WTC11 (cell line): ENCODE results near the gene LASP1. TPM values are rescaled to one million over a fixed set of nuclear protein-coding genes. Genes with fewer than 3 reads are reported as not detected.

Source experiments
- ATAC-seq: fragments of 200-7000 bp; cut with Tn5 transposase; 2 replicates; pipeline ENCODE4 v1.10.0; 2021; ENCODE audit warnings: mild to moderate bottlenecking, moderate library complexity
- CTCF ChIA-PET: fragments of 300-600 bp; sonication (Branson Sonifier 250); formaldehyde crosslinking; loops from one replicate; lab custom pipeline; 2021; ENCODE audit warnings: antibody characterized with exemption; lab: Charles Lee
- POLR2A ChIA-PET: fragments of 350-600 bp; sonication (Branson Sonifier 250); formaldehyde crosslinking; loops from one replicate; lab custom pipeline; 2021; ENCODE audit warnings: antibody characterized with exemption; lab: Charles Lee
- DNase-seq: peaks from one replicate; pipeline ENCODE4 v3.0.0; 2021; ENCODE audit warnings: low spot score
- H3K27ac Mint-ChIP-seq: 2 replicates; pipeline ENCODE4 v1.8.0; 2021; ENCODE audit warnings: mixed read lengths
- H3K27me3 Mint-ChIP-seq: 2 replicates; pipeline ENCODE4 v1.8.0; 2021; ENCODE audit warnings: low read depth, mild to moderate bottlenecking, moderate library complexity, mixed read lengths
- H3K36me3 Mint-ChIP-seq: 2 replicates; pipeline ENCODE4 v1.8.0; 2021; ENCODE audit warnings: mixed read lengths
- H3K4me1 Mint-ChIP-seq: 2 replicates; pipeline ENCODE4 v1.8.0; 2022; ENCODE audit warnings: mixed read lengths
- H3K4me3 Mint-ChIP-seq: 2 replicates; pipeline ENCODE4 v1.8.0; 2021; ENCODE audit warnings: mild to moderate bottlenecking, moderate library complexity, mixed read lengths
- H3K9me3 Mint-ChIP-seq: 2 replicates; pipeline ENCODE4 v1.8.0; 2021; ENCODE audit warnings: mixed read lengths
- AR ChIP-seq: fragments of 250-450 bp; sonication (Bioruptor Pico); IDR thresholded peaks from 2 replicates; pipeline ENCODE4 v1.9.0; 2021; ENCODE audit warnings: mild to moderate bottlenecking
- ATF6 ChIP-seq: sonication (generic); formaldehyde crosslinking; IDR thresholded peaks from 2 replicates; pipeline ENCODE4 v1.8.1; 2023; ENCODE audit warnings: mild to moderate bottlenecking, missing genetic modification reagents
- CDX4 ChIP-seq: fragments of 250-450 bp; sonication (Bioruptor Pico); IDR thresholded peaks from 2 replicates; pipeline ENCODE4 v1.9.0; 2021; ENCODE audit warnings: moderate library complexity, mild to moderate bottlenecking, inconsistent platforms, borderline replicate concordance
- CREB1 ChIP-seq: sonication (generic); formaldehyde crosslinking; IDR thresholded peaks from 2 replicates; pipeline ENCODE4 v1.8.0; 2023; ENCODE audit warnings: mild to moderate bottlenecking, missing genetic modification reagents
- E2F5 ChIP-seq: sonication (generic); formaldehyde crosslinking; IDR thresholded peaks from 2 replicates; pipeline ENCODE4 v1.8.1; 2022; ENCODE audit warnings: mild to moderate bottlenecking, moderate library complexity, missing genetic modification reagents
- ERG ChIP-seq: fragments of 250-450 bp; sonication (Bioruptor Pico); IDR thresholded peaks from 2 replicates; pipeline ENCODE4 v1.8.0; 2021; ENCODE audit warnings: mild to moderate bottlenecking
- FOXJ3 ChIP-seq: sonication (generic); formaldehyde crosslinking; IDR thresholded peaks from 2 replicates; pipeline ENCODE4 v1.9.0; 2021; ENCODE audit warnings: missing genetic modification reagents, mild to moderate bottlenecking, borderline replicate concordance
- FOXP4 ChIP-seq: sonication (generic); formaldehyde crosslinking; IDR thresholded peaks from 2 replicates; pipeline ENCODE4 v1.8.0; 2022; ENCODE audit warnings: mild to moderate bottlenecking, missing genetic modification reagents
- GRHL2 ChIP-seq: fragments of 250-450 bp; sonication (Bioruptor Pico); IDR thresholded peaks from 2 replicates; pipeline ENCODE4 v1.8.0; 2022; ENCODE audit warnings: mild to moderate bottlenecking, moderate library complexity; ENCODE audit not compliant: insufficient replicate concordance, severe bottlenecking
- NR2C2 ChIP-seq: sonication (generic); formaldehyde crosslinking; IDR thresholded peaks from 2 replicates; pipeline ENCODE4 v1.8.0; 2022; ENCODE audit warnings: mild to moderate bottlenecking, missing genetic modification reagents
- PREB ChIP-seq: sonication (generic); formaldehyde crosslinking; IDR thresholded peaks from 2 replicates; pipeline ENCODE4 v1.8.1; 2022; ENCODE audit warnings: mild to moderate bottlenecking, missing genetic modification reagents, moderate library complexity, borderline replicate concordance
- PRRX2 ChIP-seq: fragments of 250-450 bp; sonication (Bioruptor Pico); IDR thresholded peaks from 2 replicates; pipeline ENCODE4 v1.8.0; 2021; ENCODE audit warnings: mild to moderate bottlenecking
- TCF7 ChIP-seq: sonication (generic); formaldehyde crosslinking; IDR thresholded peaks from 2 replicates; pipeline ENCODE4 v1.8.0; 2022; ENCODE audit warnings: mild to moderate bottlenecking, low read depth, missing genetic modification reagents, moderate library complexity
- ZNF138 ChIP-seq: sonication (generic); formaldehyde crosslinking; conservative IDR thresholded peaks from 2 replicates; pipeline ENCODE4 v1.8.1; 2022; ENCODE audit warnings: mild to moderate bottlenecking, moderate library complexity, missing genetic modification reagents
- ZNF232 ChIP-seq: sonication (generic); formaldehyde crosslinking; IDR thresholded peaks from 2 replicates; pipeline ENCODE4 v1.8.0; 2022; ENCODE audit warnings: mild to moderate bottlenecking, missing genetic modification reagents
- ZNF263 ChIP-seq: sonication (generic); formaldehyde crosslinking; IDR thresholded peaks from 2 replicates; pipeline ENCODE4 v1.8.1; 2022; ENCODE audit warnings: low read depth, mild to moderate bottlenecking, moderate library complexity, missing genetic modification reagents
- ZNF281 ChIP-seq: sonication (generic); formaldehyde crosslinking; IDR thresholded peaks from 2 replicates; pipeline ENCODE4 v1.8.0; 2023; ENCODE audit warnings: mild to moderate bottlenecking, missing genetic modification reagents
- ZNF512 ChIP-seq: sonication (generic); formaldehyde crosslinking; IDR thresholded peaks from 2 replicates; pipeline ENCODE4 v1.8.1; 2022; ENCODE audit warnings: missing genetic modification reagents, borderline replicate concordance
- total RNA-seq: library from RNA; stranded (reverse); gene quantifications from 3 replicates; pipeline ENCODE4 v1.2.3, GENCODE V29; 2021

LASP1 gene
- total RNA-seq, 1 experiment from 2014 or later, result 139 TPM

GRCh38 chr17:38885728-38886642 lies 16.1 kb downstream of the LASP1 start (continued):
- TF ChIP-seq FOXJ3 (CRISPR knock-in tag) (no peak), CDX4 (CRISPR knock-in tag) (no peak), TCF7 (CRISPR knock-in tag) (no peak), NR2C2 (CRISPR knock-in tag) (no peak), ERG (CRISPR knock-in tag) (no peak), ZNF138 (no peak), E2F5 (CRISPR knock-in tag) (no peak), FOXP4 (CRISPR knock-in tag) (no peak), GRHL2 (CRISPR knock-in tag) (no peak)

- no peak for ATAC-seq
- no peak for DNase-seq
- no peak overlapping the region for H3K27ac Mint-ChIP-seq
- no peak overlapping the region for H3K4me3 Mint-ChIP-seq
- peaks cover 52% of the 10 kb centered on the region for H3K4me1 Mint-ChIP-seq
- ChIA-PET CTCF (interaction anchor here (0.6 to 2.5 kb wide), 4 partner anchors 20 to 288 kb away, joined by 3 to 6 read pairs (median 4); no protein-coding TSS in a partner anchor), POLR2A (interaction anchor here (1.0 to 1.5 kb wide), 2 partner anchors 21 to 278 kb away, joined by 3 to 4 read pairs; no protein-coding TSS in a partner anchor)
- H3K9me3 Mint-ChIP-seq, result no peaks in the 10 kb centered on the region
- no peaks in the 10 kb centered on the region for H3K27me3 Mint-ChIP-seq
- peaks cover 13% of the 10 kb centered on the region for H3K36me3 Mint-ChIP-seq
- TF ChIP-seq ATF6 (CRISPR knock-in tag), result no peak
- no peak for TF ChIP-seq PREB (CRISPR knock-in tag)
- TF ChIP-seq ZNF512 (CRISPR knock-in tag), result no peak
- no peak for TF ChIP-seq AR (CRISPR knock-in tag)
- TF ChIP-seq ZNF232 (CRISPR knock-in tag), result no peak
- TF ChIP-seq PRRX2 (CRISPR knock-in tag), result no peak
- no peak for TF ChIP-seq ZNF281
- TF ChIP-seq ZNF263 (CRISPR knock-in tag), result no peak
- TF ChIP-seq CREB1 (CRISPR knock-in tag), result no peak
Measured at GRCh38 chr17:38886643-38887010, 16.8 kb downstream of the LASP1 start.
